Psoas muscle (tissue), 8 donors: ENCODE data around the gene IRAK1. TPM values are rescaled to one million over a fixed set of nuclear protein-coding genes. Genes with fewer than 3 reads are reported as not detected.
A peak's percentile ranks its signal among the peaks of the same experiment; 100 is the strongest.

Experiments used
- ATAC-seq, 4 donors: fragments of 200-7000 bp; cut with Tn5 transposase; one replicate each; pipeline ENCODE4 v1.9.1; 2020; ENCODE audit warnings: moderate library complexity in 3 of 4, mild to moderate bottlenecking in 2 of 4
- DNase-seq, 2 donors: peaks; one replicate each; pipeline ENCODE4 v3.0.0-alpha.2; 2020
- H3K27ac ChIP-seq: fragments of 200-600 bp; one replicate; pipeline ENCODE4 v1.8.0; 2022
- H3K27me3 ChIP-seq, 3 donors: fragments of 200-600 bp in 1 of 3; one replicate each; pipeline versions ENCODE4 v1.6.1 to v1.8.0; 2013 to 2022; ENCODE audit warnings: low read length in 2 of 3, mild to moderate bottlenecking in 2 of 3, moderate library complexity in 1 of 3; ENCODE audit not compliant: insufficient read depth in 3 of 3
- H3K36me3 ChIP-seq, 2 donors: fragments of 200-600 bp in 1 of 2; one replicate each; pipeline versions ENCODE4 v1.6.1 to v1.8.0; 2013 to 2022; ENCODE audit warnings: low read depth in 1 of 2, mild to moderate bottlenecking in 1 of 2, moderate library complexity in 1 of 2; ENCODE audit not compliant: insufficient read depth in 1 of 2
- H3K4me1 ChIP-seq: fragments of 200-600 bp; one replicate; pipeline ENCODE4 v1.8.0; 2022
- H3K4me3 ChIP-seq: fragments of 200-600 bp; one replicate; pipeline ENCODE4 v1.8.0; 2022; ENCODE audit warnings: mild to moderate bottlenecking
- H3K9me3 ChIP-seq: fragments of 200-600 bp; one replicate; pipeline ENCODE4 v1.8.0; 2022
- CTCF ChIP-seq: fragments of 200-600 bp; IDR thresholded peaks from one replicate; pipeline ENCODE4 v1.8.0; 2022; ENCODE audit warnings: antibody characterized with exemption
- WGBS, 3 donors: extraction: QIAGEN DNeasy Blood & Tissue Kit; methylation state at CpG; one replicate each; pipeline versions ENCODE4 v1.1.6 to v1.1.7; 2013; 5-methylcytosine and 5-hydroxymethylcytosine counted together
- intact Hi-C, 2 donors: fragments of 100-400 bp; cut with DNase I; formaldehyde crosslinking; loops; one replicate each; pipeline versions ENCODE4 v1.11.0 to v1.14.2; 2022
- polyA plus RNA-seq, 3 donors: library from polyadenylated mRNA; stranded (reverse); fragments of 200-250 nt; gene quantifications; one replicate each; pipeline ENCODE4 v1.2.3, GENCODE V29; 2013
- total RNA-seq, 4 donors: library from RNA; stranded (reverse); fragmentation: NEBNext Ultra II Directional in 2 of 4; extraction: Animal tissue kit (Norgen Biotek cat#: 25700) in 2 of 4; gene quantifications; one replicate each; pipeline versions ENCODE4 v1.2.1 to v1.2.4, GENCODE V29; 2021 to 2023
- donor health status: healthy with polysubstance abuse.
- donor health status: DM: no; HTN: no; CAD: no; lungs with moderate emphysema.
- donor health status: Bipolar disorder and iron deficiency.
- donor health status: healthy.
- donor health status: DM: yes; HTN: yes; CAD: no.
- donor health status: DM: no; HTN: no; CAD: no.
- donor health status: DM: no; HTN: no; CAD: no.
- donor health status: DM: yes; HTN: yes; CAD: no.

Gene IRAK1
- total and polyA plus RNA-seq, 7 donors, result 56.1 to 368 (median 127) TPM

GRCh38 chrX:153970357-153971123 lies 49.2 kb downstream of the IRAK1 start:
- H3K36me3 ChIP-seq, result no peaks in the 10 kb centered on the region
- ATAC-seq (peak; percentile 7 to 29 (median 14)), DNase-seq (peak in 1 of 2 donors; percentile 78)
- TF ChIP-seq CTCF, result no peak
- no peaks in the 10 kb centered on the region for H3K27me3 ChIP-seq
- H3K4me3 ChIP-seq, result peak overlapping the region; percentile 80
- H3K27ac ChIP-seq, result peak overlapping the region; percentile 97
- WGBS, 3 donors, result 0 to 10% (median 0%) methylated on average over 26 to 49 of the region's 49 CpGs
- H3K4me1 ChIP-seq, result peaks cover 45% of the 10 kb centered on the region
- intact Hi-C loops, result loop anchor here in 1 of 2 donors (5.0 kb wide), 1 partner anchor 42 kb away; no protein-coding TSS in a partner anchor
- H3K9me3 ChIP-seq, result no peaks in the 10 kb centered on the region

GRCh38 chrX:153969904-153970356 lies 49.8 kb downstream of the IRAK1 start:
- Histone ChIP-seq H3K27me3 (no peaks in the 10 kb centered on the region), H3K4me1 (peaks cover 50% of the 10 kb centered on the region), H3K36me3 (no peaks in the 10 kb centered on the region), H3K27ac (peak overlapping the region; percentile 86), H3K9me3 (no peaks in the 10 kb centered on the region), H3K4me3 (peak overlapping the region; percentile 80)
- no peak for TF ChIP-seq CTCF
- intact Hi-C loops, result loop anchor here in 1 of 2 donors (5.0 kb wide), 2 partner anchors 42 to 188 kb away; partner anchors contain the start of gene SRPK3
- ATAC-seq (no peak), DNase-seq (peak in 1 of 2 donors; percentile 72)
- 2 to 21% (median 6%) methylated on average over 17 to 26 of the region's 26 CpGs for WGBS, 3 donors

DNA sequence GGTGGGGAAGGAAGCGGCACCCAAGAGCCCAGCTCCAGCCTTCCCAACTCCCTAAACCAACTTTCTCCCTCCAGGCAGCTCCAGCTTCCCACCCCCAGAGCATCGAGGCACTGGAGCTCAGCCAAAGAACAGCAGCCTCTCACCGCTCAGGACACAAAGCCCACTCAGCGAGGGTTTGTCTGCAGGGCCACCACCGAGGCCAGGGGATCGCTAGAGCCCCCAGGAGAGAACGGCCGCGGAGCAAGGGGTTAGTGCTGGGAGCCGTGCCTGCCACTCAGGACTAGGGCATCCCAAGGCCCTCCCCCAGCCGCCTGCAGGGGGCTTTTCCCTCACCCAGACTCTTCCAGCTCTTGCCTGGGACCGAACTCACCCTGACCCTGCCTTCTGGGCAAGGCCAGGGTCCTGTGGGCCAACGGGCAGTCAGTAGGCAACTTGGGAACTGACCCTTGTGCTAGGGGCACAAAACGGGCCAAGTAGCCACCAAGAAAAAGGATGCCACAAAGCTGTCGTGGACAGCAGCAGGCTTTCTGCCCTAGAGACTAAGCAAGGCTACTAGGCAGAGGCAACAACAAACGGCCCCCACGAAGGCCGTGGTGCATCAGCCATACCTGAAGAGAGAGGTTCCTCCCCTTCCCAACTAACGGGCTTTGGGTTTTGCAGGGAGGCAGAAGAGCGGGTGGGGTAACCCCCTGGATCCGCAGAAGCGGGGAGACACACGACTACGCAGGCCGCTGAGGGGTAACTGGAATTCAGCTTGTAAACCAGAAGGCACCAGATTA lies 50.4 kb downstream of the IRAK1 start:
- intact Hi-C loops, result loop anchor here in 1 of 2 donors (5.0 kb wide), 1 partner anchor 187 kb away; the partner anchor contains the start of gene SRPK3
- Histone ChIP-seq H3K4me3 (peak overlapping the region; percentile 80), H3K9me3 (no peaks in the 10 kb centered on the region), H3K36me3 (peaks cover 0 to 2% of the 10 kb centered on the region in 2 donors), H3K4me1 (peaks cover 56% of the 10 kb centered on the region), H3K27me3 (no peaks in the 10 kb centered on the region), H3K27ac (peak overlapping the region; percentile 86)
- no peak for DNase-seq
- 8 to 36% (median 14%) methylated on average over 20 to 25 of the region's 25 CpGs for whole genome bisulfite sequencing, 3 donors
- no peak for TF ChIP-seq CTCF
- ATAC-seq, result no peak

GRCh38 chrX:153968754-153969124 lies 51.0 kb downstream of the IRAK1 start:
- Histone ChIP-seq H3K4me1 (peaks cover 51% of the 10 kb centered on the region), H3K36me3 (peaks cover 0 to 8% of the 10 kb centered on the region in 2 donors)
- WGBS, 3 donors, result 11 to 50% (median 17%) methylated on average over 12 of the region's 12 CpGs

More at GRCh38 chrX:153968754-153969124, 51.0 kb downstream of the IRAK1 start:
- Histone ChIP-seq H3K9me3 (no peaks in the 10 kb centered on the region), H3K27me3 (no peaks in the 10 kb centered on the region), H3K4me3 (peak overlapping the region; percentile 80), H3K27ac (peak overlapping the region; percentile 86)
- peak; percentile 59 to 75 for DNase-seq
- peak in 3 of 4 donors; percentile 25 to 38 (median 28) for ATAC-seq
- intact Hi-C loops, result loop anchor here in 1 of 2 donors (5.0 kb wide), 1 partner anchor 186 kb away; the partner anchor contains the start of gene SRPK3
- TF ChIP-seq CTCF, result no peak
